ENCODE measurements around the gene RCSD1. TPM values are rescaled to one million over a fixed set of nuclear protein-coding genes. Genes with fewer than 3 reads are reported as not detected.

RCSD1 gene
- polyA plus RNA-seq, 3 donors = 116 to 218 (median 216) TPM

DNA sequence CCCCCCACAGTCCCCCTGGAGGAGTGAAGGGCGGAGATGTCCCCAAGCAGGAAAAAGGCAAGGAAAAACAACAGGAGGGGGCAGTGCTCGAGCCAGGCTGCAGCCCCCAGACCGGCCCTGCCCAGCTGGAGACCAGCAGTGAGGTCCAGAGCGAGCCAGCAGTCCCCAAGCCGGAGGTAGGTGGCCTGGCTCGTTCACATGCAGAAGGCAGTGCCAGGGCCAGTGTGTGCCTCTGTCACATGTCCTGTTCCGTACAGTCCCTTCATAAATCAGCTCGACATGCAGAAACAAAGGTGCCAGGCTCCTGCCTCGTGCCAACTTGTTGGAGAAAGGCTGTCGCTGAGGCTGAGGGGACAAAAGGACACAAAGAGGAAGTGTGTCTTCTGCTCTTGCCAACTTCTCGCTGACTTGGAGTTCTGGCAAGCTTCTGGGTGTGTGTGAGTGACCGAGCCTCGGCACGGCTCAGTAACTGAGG lies 67.7 kb downstream of the RCSD1 start:
- peaks cover 100% of the 10 kb centered on the region for H4K20me1 ChIP-seq (ENCODE audit: insufficient read depth, low read length)
- H3K9ac ChIP-seq (ENCODE audit: insufficient read depth, low read length, poor library complexity, severe bottlenecking) = peak overlapping the region; percentile 18
- no peaks in the 10 kb centered on the region for H3K27me3 ChIP-seq (ENCODE audit: control insufficient read depth in 2 of 2, insufficient read depth in 2 of 2, low read length in 2 of 2)
- Mint-ChIP-seq H3K9me3 (no peaks in the 10 kb centered on the region), H3K36me3 (peaks cover 88 to 98% of the 10 kb centered on the region in 2 donors), H3K4me1 (peaks cover 27% of the 10 kb centered on the region), H3K4me3 (no peak overlapping the region), H3K27me3 (ENCODE audit: low read depth in 3 of 3) (no peaks in the 10 kb centered on the region), H3K27ac (peak overlapping the region in 6 of 7 donors; percentile 73 to 88 (median 84))
- intact Hi-C loops (cut with micrococcal nuclease) = loop anchor here in 1 of 2 donors (10.0 kb wide), 1 partner anchor 633 kb away; no protein-coding TSS in a partner anchor
- no peaks in the 10 kb centered on the region for H3K9me3 ChIP-seq (replicated peaks in 1 of 2; ENCODE audit: control insufficient read depth in 1 of 2, insufficient read depth in 1 of 2, low read length in 2 of 2)
- no peak overlapping the region for H3K4me2 ChIP-seq (replicated peaks; ENCODE audit: extremely low read depth, low read length, poor library complexity, severe bottlenecking)
- 36% methylated on average over 11 of the region's 14 CpGs for WGBS (ENCODE audit: insufficient coverage)
- peaks cover 94 to 100% of the 10 kb centered on the region in 2 donors for H3K36me3 ChIP-seq (replicated peaks in 1 of 2; ENCODE audit: control insufficient read depth in 1 of 2, insufficient read depth in 2 of 2, low read length in 2 of 2)
- H3K27ac ChIP-seq (ENCODE audit: low read depth in 1 of 2, low read length in 2 of 2) = peak overlapping the region; percentile 43 to 65
- no peak overlapping the region for H2AFZ ChIP-seq (ENCODE audit: insufficient read depth, low read depth, low read length, poor library complexity, severe bottlenecking)
- peaks cover 5 to 17% of the 10 kb centered on the region in 2 donors for H3K4me1 ChIP-seq (ENCODE audit: control insufficient read depth in 1 of 2, insufficient read depth in 2 of 2, low read length in 2 of 2)
- TF ChIP-seq, protein P1, sequence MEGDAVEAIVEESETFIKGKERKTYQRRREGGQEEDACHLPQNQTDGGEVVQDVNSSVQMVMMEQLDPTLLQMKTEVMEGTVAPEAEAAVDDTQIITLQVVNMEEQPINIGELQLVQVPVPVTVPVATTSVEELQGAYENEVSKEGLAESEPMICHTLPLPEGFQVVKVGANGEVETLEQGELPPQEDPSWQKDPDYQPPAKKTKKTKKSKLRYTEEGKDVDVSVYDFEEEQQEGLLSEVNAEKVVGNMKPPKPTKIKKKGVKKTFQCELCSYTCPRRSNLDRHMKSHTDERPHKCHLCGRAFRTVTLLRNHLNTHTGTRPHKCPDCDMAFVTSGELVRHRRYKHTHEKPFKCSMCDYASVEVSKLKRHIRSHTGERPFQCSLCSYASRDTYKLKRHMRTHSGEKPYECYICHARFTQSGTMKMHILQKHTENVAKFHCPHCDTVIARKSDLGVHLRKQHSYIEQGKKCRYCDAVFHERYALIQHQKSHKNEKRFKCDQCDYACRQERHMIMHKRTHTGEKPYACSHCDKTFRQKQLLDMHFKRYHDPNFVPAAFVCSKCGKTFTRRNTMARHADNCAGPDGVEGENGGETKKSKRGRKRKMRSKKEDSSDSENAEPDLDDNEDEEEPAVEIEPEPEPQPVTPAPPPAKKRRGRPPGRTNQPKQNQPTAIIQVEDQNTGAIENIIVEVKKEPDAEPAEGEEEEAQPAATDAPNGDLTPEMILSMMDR (IDR thresholded peaks at IDR 0.05) = no peak
- H3K4me3 ChIP-seq (replicated peaks in 1 of 3; ENCODE audit: low read depth in 2 of 3, low read length in 3 of 3) = no peak overlapping the region
- DNase-seq = peak in 1 of 3 donors; percentile 35
- H3K79me2 ChIP-seq (ENCODE audit: insufficient read depth, low read length) = peaks cover 86% of the 10 kb centered on the region

GRCh38 chr1:167698313-167698712 lies 68.3 kb downstream of the RCSD1 start:
- Mint-ChIP-seq H3K4me3 (no peak overlapping the region), H3K27ac (peak overlapping the region in 5 of 7 donors; percentile 71 to 88 (median 76)), H3K9me3 (no peaks in the 10 kb centered on the region), H3K36me3 (peaks cover 87 to 98% of the 10 kb centered on the region in 2 donors), H3K27me3 (ENCODE audit: low read depth in 3 of 3) (no peaks in the 10 kb centered on the region), H3K4me1 (peaks cover 27% of the 10 kb centered on the region)
- Histone ChIP-seq H3K27ac (ENCODE audit: low read depth in 1 of 2, low read length in 2 of 2) (peak overlapping the region in 1 of 2 donors; percentile 65), H3K36me3 (replicated peaks in 1 of 2; ENCODE audit: control insufficient read depth in 1 of 2, insufficient read depth in 2 of 2, low read length in 2 of 2) (peaks cover 94 to 100% of the 10 kb centered on the region in 2 donors), H3K27me3 (ENCODE audit: control insufficient read depth in 2 of 2, insufficient read depth in 2 of 2, low read length in 2 of 2) (no peaks in the 10 kb centered on the region), H3K9me3 (replicated peaks in 1 of 2; ENCODE audit: control insufficient read depth in 1 of 2, insufficient read depth in 1 of 2, low read length in 2 of 2) (no peaks in the 10 kb centered on the region), H3K4me1 (ENCODE audit: control insufficient read depth in 1 of 2, insufficient read depth in 2 of 2, low read length in 2 of 2) (peaks cover 5 to 17% of the 10 kb centered on the region in 2 donors), H3K9ac (ENCODE audit: insufficient read depth, low read length, poor library complexity, severe bottlenecking) (no peak overlapping the region), H3K79me2 (ENCODE audit: insufficient read depth, low read length) (peaks cover 84% of the 10 kb centered on the region), H4K20me1 (ENCODE audit: insufficient read depth, low read length) (peaks cover 100% of the 10 kb centered on the region), H2AFZ (ENCODE audit: insufficient read depth, low read depth, low read length, poor library complexity, severe bottlenecking) (no peak overlapping the region), H3K4me3 (replicated peaks in 1 of 3; ENCODE audit: low read depth in 2 of 3, low read length in 3 of 3) (no peak overlapping the region), H3K4me2 (replicated peaks; ENCODE audit: extremely low read depth, low read length, poor library complexity, severe bottlenecking) (no peak overlapping the region)
- WGBS (ENCODE audit: insufficient coverage) = 93% methylated on average over 2 of the region's 4 CpGs
- intact Hi-C loops (cut with micrococcal nuclease) = loop anchor here in 1 of 2 donors (10.0 kb wide), 1 partner anchor 634 kb away; no protein-coding TSS in a partner anchor
- no peak for DNase-seq
- TF ChIP-seq, protein P1 (IDR thresholded peaks at IDR 0.05) = no peak

Measured in CD14-positive monocyte (primary cell).